Caki2 (cell line): ENCODE results near the gene GFPT2. TPM values are rescaled to one million over a fixed set of nuclear protein-coding genes. Genes with fewer than 3 reads are reported as not detected.

Source experiments
- DNase-seq: peaks from one replicate; pipeline ENCODE4 v3.0.0-alpha.2; 2015; ENCODE audit warnings: low read depth
- in situ Hi-C: cut with HindIII; loops from 2 replicates; pipeline ENCODE4 v1.10.0; 2016; ENCODE audit warnings: low sequenced_read_pairs, low pct_unique_long_range_greater_than_20kb, mixed read lengths
- total RNA-seq: library from RNA; depleted of rRNA; stranded (reverse); fragments of >200 nt; shearing (Covaris generic); gene quantifications from 2 replicates; pipeline ENCODE4 v1.2.3, GENCODE V29; 2014; ENCODE audit warnings: low replicate concordance

GFPT2 gene
- total RNA-seq, 1 experiment from 2014 or later: 3.7 TPM

GRCh38 chr5:180297587-180298282, 55.4 kb downstream of the GFPT2 start:
- no peak for DNase-seq
- in situ Hi-C loops: no loop called here

DNA sequence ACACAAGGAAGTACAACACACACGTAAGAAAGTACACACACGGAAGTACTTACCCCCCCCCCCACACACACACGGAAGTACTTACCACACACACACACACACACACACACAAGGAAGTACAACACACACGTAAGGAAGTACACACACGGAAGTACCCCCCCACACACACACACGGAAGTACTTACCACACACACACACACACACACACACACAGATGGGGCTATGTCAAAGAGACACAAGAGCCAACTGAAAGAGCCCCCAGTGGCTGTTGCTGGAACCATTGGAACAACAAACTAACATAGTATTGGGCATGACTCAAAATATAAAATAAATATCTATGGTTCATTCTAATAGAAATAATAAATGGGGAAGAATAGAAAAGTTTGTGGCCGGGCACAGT, 56.4 kb downstream of the GFPT2 start:
- DNase-seq: no peak
- in situ Hi-C loops: no loop called here

GRCh38 chr5:180294913-180295555, 58.1 kb downstream of the GFPT2 start:
- in situ Hi-C loops: no loop called here

GRCh38 chr5:180294411-180294810, 58.7 kb downstream of the GFPT2 start:
- in situ Hi-C loops: no loop called here
- DNase-seq: no peak

More at GRCh38 chr5:180294913-180295555, 58.1 kb downstream of the GFPT2 start:
- no peak for DNase-seq

DNA sequence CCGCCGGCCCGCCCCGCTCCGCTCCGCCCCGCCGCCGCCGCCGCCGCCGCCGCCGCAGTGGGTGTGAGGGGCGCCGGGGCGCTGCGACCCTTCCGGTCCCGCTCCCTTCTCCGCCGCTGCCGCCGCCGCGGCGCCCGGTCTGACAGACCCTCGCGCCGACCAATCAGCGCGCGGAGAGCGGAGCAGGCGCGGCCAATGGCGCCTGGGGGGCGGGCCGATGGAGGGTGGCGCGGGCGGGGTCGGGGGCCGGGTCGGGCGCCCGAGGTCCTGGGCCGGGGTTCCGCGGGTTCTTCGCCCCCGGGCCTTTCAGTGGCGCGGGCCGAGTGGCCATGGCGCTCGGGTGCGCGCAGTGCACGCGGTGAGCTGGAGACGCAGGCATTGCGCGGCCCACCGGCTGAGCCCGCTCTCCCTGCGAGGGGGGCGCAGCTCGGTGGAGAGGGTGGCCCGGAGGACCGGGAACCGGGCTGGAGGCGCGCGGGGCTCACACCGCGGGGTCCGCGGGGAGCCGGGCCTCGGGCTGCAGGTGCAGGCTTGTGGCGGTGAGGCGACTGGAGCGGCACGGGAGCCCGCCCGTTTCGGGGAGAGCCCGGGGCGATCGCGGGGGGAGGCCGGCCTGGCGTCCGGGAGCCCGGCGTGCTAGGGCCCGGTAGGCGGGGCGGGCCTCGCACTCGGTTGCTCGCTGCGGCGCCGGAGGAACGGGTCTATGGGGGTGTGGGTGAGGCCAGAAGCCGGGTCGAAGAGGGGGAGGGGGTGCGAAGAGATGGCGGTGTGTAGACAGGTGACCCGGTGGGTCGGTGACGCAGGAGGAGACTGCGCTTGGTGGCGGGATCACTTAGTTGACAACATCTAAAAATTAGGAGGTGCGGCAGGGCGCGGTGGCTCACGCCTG, 60.9 kb downstream of the GFPT2 start, which contains the start of gene MAPK9:
Gene MAPK9 (minus strand): TSS at position 141 of the 889 bp plus-strand sequence. CDS start 11,522 bp downstream, outside the sequence.
- peak; percentile 70 for DNase-seq
- in situ Hi-C loops: no loop called here

GRCh38 chr5:180291234-180291940, 61.7 kb downstream of the GFPT2 start:
- DNase-seq: peak; percentile 24
- in situ Hi-C loops: no loop called here

DNA sequence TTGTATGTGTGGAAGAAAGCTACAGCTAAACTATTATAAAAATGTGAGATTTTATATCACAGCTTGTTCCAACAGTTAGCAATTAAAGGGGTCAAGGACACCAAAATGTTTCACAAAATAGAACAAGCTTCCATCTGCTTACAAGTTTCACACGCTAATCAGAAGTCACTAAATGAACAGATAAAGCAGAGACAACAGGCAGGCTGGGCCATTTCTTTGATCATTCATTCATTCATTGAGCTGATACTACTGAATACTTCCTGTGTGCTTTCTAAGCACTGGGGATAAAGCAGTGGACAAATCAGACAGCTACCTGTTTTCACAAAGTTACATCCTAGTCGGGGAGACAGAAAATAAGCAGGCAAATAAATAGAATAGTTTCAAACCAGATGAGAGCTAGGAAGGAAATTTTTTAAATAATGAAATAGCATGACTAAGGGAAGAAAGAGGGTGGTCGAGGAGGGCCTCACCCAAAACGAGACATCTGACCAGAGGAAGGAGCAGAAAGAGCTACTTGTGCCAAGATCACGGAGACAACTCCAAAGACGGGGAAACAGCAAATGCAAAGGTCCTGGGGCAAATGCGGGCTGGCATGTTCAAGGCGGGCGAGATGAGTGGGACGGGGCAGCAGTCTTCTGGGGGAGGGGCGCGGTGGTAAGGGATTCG, 62.4 kb downstream of the GFPT2 start:
- DNase-seq: no peak
- in situ Hi-C loops: no loop called here

GRCh38 chr5:180289966-180290365, 63.2 kb downstream of the GFPT2 start:
- in situ Hi-C loops: no loop called here
- no peak for DNase-seq

DNA sequence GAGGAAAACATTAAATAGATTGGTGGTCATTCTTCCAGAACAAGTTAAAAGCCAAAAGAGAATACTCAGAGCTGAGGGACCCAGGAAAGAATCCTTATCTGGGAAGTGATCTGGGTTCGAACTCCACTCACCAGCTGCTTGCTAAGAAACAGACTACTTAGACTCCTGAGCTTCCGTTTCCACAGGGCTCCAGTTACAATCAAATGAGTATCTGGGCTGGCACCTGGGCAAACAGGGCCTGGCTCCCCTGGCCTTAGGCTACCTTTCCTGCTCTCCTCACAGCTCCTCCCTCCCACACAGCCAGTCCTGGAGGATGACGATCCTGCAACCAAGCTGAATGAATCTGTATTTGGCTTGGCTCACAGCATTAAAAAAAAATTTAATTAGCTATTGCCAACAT, 63.7 kb downstream of the GFPT2 start:
- in situ Hi-C loops: no loop called here
- DNase-seq: no peak

DNA sequence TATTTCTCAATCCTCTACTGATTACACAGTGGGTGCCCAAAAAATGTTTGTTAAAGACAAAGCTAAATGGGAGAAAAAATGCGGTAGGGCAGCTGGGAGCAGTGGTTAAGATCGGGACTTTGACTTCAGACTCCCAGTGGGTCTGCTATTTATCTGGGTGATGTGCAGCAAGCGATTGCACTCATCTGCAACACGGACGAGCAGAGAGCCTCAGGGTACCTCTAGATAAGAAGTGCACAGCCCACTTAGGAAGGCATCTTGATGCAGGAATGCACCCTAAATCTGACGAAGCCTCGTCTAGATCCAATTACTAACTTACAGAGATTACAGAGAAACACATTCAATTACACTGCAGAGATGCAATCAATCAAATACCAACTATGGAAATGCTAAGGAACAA, 65.3 kb downstream of the GFPT2 start:
- no peak for DNase-seq
- in situ Hi-C loops: no loop called here

- in situ Hi-C loops: no loop called here
- DNase-seq: no peak
Measured at GRCh38 chr5:180287404-180287803, 65.7 kb downstream of the GFPT2 start.

GRCh38 chr5:180284149-180284548, 69.0 kb downstream of the GFPT2 start:
- DNase-seq: no peak
- in situ Hi-C loops: no loop called here

GRCh38 chr5:180283026-180283615, 70.0 kb downstream of the GFPT2 start:
- DNase-seq: no peak
- in situ Hi-C loops: no loop called here

- in situ Hi-C loops: no loop called here
Measured at GRCh38 chr5:180282281-180282680, 70.9 kb downstream of the GFPT2 start.

DNA sequence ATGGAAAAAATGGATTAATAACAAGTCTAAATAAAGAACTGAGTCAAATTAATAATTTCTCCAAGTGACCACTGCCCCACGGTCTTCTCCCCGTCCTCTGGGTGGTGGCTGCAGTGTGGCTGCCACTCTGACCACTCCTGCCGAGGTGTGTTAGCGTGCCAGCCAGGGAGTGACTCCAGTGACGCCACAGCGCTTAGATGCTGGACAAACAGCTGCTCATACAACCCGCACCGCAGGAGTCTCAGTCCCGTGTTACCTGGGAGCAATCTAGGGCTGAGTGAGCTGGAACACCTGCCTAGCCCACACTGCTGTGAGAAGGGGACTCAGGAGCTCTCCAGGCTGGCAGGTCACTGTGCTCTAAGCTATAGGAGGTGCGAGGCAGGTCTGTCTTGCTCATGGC, 71.4 kb downstream of the GFPT2 start:
- no peak for DNase-seq
- in situ Hi-C loops: no loop called here

More at GRCh38 chr5:180282281-180282680, 70.9 kb downstream of the GFPT2 start:
- DNase-seq: no peak

- DNase-seq: no peak
- in situ Hi-C loops: no loop called here
Measured at GRCh38 chr5:180274695-180275094, 78.4 kb downstream of the GFPT2 start.

DNA sequence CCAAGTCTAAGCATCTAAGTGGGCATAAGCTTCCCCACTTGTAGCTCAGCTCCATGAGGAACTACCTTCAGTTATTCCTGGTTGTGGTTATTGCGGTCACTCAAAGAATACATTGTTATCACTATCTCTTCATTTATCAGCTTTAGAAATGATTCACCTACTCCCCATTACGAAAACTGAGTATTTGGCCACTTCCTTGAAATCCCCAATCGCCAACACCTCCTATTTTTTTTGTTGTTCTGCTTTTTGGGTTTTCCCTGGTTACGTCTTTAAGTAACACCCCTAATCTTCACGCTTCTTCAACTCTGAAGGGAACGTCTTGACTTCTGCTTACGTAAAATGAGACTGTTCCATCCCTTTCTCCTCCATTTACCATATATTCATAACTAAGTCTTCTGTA, 81.9 kb downstream of the GFPT2 start:
- no peak for DNase-seq
- in situ Hi-C loops: no loop called here

DNA sequence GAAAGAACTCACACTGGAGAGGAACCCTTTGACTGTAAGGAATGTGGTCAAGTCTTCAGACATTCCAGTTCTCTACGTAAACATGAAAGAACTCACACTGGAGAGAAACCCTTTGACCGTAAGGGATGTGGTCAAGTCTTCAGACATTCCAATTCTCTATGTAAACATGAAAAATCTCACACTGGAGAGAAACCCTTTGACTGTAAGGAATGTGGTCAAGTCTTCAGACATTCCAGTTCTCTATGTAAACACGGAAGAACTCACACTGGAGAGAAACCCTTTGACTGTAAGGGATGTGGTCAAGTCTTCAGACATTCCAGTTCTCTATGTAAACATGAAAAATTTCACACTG, 93.9 kb downstream of the GFPT2 start:
- peak; percentile 27 for DNase-seq
- in situ Hi-C loops: no loop called here
